ENCODE data around the gene RTN4IP1.
"Not testable (repeated sequence)": the region's sequence is repeated elsewhere in the genome, so short reads cannot be mapped to it uniquely, and the experiment has no call there.

The RTN4IP1 gene

DNA sequence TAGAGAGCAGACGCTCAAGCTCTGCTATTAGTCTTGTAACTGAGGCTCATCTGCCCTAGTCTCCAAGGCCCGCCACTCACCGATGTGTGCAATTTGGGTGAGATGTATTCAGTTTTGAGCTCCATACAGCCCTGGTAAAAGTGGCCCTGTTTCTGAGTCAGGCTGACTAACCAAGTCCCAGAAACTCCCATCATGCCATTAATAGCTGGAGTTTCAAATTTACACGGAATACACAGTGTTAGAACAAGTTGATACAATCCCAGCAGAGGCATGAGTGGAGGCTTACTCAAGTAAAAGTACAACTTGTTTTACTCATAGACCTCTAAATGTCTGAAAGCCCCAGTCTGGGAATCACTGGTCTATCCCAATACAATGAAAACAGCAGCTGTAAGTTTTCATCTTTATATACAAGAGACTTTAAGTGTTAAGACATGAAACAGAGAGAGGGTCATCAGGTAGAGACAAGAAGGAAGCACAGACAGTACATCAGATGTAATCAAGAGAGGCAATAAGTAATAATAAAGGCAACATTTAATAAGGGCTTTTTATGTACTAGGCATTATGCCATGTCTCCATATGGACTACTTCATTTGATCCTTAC lies 42.4 kb downstream of the RTN4IP1 start:
- DNase-seq (ENCODE audit: low read depth in 2 of 2, low spot score in 1 of 2) = no peak

DNA sequence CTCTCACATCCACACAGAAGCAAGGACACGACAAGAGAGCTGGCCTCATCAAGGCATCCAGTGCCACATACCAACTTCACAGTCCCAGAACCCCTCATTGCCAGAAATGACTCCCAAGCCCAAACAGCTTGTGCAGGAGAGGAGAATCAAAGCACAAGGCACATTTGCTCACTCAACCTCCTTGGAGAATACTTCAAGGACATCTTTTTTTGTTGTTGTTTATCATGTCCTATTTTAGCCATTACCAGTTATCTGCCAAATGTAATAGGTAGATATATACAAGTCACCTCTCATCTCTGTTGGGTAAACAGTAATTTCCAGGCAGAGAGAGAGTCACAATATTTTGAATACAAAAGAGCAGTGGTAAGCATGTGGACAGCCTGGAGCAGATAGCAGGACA lies 47.8 kb downstream of the RTN4IP1 start:
- no peak for DNase-seq (ENCODE audit: low read depth in 2 of 2, low spot score in 1 of 2)

DNA sequence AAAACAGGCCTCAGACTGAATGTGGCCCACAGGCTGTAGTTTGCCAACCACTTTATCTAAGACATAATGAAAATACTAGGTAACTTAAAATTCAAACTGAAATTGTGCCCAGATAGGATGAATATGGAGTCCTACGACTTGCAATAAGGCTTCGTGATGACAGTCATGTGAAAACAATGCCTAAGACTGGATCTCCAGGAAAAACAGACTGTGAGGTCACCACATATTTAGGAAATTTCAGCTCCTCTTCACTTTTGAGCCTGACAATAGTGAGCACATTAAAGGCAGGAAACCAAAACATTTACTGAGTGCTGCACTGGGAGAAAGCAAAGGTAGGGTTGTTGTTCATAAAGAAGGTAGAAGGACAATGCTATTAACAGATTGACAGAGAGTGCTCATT lies 50.0 kb downstream of the RTN4IP1 start:
- DNase-seq (ENCODE audit: low read depth in 2 of 2, low spot score in 1 of 2) = no peak

DNA sequence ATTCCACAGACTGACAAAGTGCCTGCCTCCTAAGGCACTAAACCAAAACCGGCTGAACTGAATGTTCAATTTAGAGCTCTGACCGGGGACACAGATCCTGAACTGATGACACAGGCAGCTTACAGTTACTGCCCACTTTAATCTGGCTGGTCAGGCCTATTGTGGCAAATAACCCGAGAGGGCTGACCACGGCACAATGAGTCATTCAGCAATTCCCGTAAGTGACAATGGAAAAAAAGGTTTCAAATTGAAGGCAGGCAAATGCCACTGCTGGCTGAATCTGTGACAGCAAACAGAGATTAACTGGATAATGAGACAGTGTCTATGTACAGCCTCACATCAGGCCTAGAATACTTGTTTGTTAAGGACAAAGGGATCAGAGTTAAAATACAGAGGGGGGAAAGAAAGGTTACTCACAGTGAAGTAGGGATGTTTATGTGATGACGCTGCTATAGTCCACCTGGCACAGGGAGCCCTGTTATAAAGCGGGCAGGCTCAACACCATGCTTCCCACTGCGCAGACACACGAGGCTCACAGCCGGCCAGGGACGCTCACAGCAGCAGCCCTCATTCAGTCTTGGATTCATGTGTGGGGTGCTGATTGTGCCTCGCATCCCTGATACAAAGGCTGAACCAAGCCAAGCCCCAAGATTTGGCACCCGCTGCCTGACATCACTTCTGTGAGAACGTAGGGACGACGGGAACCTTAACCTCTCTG lies 54.4 kb downstream of the RTN4IP1 start:
- DNase-seq (ENCODE audit: low read depth in 2 of 2, low spot score in 1 of 2) = no peak

DNA sequence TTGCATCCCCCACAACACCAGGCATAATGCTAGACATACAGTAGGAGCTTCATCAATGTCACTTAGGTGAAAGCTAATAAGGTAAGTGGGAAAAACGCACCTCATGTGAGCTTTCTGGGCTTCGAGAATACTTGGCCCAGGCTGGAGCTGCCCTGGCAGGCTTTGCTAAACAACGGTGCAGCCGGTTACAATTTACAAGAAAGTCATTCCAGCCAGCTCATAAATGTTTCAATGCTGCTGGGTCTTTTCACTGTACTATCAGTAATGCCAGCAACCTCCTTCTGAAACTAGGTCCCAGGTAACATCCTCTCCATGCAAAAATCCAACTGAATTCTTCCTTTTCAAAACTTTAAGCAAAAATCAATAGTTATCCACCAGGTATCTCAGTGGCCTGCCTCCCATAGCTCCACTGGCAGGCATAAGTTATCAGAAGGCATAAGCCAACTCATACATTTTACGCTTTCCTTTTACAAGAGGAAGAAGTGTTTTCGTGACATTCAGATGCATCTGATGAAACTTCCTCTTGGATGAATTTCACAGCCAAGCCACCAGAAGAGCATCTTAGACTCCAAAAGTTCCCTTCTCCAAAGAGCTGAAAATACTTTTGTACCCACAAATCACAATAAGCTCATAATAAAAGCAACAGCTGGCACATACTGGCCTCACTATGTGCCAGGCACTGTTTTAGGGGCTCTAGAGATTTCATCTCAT lies 56.3 kb downstream of the RTN4IP1 start:
- DNase-seq (ENCODE audit: low read depth in 2 of 2, low spot score in 1 of 2) = no peak

DNA sequence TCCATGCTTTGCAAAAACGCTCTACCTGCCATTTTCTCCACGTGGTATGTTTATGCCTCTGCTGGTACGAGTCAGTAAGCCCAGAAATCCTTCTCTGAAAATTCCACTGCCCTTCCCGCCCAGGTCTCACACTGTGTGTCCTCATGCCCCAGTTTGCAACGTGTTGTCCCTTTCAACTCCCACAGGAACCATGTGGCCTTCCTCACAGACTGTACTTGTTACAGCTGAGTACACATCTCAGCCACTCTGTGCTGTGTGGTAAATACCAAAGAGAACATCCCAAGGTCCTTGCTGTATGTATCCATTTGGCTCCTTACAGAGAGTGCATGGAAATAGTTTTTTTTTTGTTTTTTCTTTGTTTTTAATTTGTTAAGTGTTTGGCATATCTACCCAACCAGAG lies 56.9 kb downstream of the RTN4IP1 start:
- no peak for DNase-seq (ENCODE audit: low read depth in 2 of 2, low spot score in 1 of 2)

DNA sequence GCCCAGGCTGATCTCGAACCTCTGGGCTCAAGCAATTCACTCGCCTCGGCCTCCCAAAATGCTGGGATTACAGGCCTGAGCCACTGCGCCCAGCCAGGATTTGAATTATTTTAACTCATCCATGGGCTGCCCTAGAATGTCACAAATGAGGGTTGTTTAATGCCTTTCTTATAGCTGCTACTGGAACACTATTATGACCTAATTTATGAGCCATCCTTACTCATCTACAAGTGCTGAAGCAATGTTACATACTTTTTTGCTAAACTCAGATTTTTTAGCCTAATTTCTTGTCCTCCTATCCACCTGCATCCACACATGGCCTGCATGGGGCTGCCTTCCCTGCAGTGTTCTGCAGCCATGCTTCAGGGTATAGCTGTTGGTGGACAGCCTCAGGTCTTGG lies 59.9 kb downstream of the RTN4IP1 start:
- no peak for DNase-seq (ENCODE audit: low read depth in 2 of 2, low spot score in 1 of 2)

DNA sequence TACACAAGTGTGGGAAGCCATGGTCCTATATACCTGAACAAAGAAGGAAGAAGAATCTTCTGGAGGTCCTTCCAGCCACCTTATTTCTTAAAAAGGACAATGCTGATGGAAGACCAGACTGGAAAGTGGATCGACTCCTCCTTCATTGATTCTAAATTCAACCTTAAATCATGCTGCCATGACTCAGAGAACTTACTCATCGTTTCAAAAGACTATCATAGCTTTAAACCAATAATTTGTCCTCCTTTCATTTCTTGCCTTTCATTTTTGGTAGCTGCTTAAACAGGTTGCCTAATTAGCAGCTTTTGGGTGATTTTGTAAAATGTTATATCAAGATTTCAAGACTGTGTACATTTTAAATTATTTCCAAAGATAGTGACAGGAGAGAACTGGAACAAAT lies 60.8 kb downstream of the RTN4IP1 start:
- DNase-seq (ENCODE audit: low read depth in 2 of 2, low spot score in 1 of 2) = no peak

DNA sequence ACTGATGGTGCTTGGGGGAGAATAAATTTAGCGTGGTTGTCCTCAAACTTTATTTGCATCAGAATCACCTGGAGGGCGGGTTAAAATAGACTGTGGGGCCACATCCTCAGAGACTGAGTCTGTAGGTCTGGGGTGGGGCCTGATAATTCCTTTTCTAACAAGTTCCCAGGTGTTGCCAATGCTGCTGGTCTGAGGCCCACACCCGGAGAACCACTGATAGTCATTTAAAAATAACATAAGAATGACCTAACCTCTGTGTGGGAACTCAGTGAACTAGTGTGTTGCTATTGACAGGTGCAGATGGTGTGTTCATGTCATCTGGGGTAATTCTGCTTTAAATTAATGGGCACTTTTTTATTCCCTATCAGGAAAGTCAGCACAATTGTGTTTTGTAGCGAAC lies 64.8 kb downstream of the RTN4IP1 start:
- DNase-seq (ENCODE audit: low read depth in 2 of 2, low spot score in 1 of 2) = no peak

DNA sequence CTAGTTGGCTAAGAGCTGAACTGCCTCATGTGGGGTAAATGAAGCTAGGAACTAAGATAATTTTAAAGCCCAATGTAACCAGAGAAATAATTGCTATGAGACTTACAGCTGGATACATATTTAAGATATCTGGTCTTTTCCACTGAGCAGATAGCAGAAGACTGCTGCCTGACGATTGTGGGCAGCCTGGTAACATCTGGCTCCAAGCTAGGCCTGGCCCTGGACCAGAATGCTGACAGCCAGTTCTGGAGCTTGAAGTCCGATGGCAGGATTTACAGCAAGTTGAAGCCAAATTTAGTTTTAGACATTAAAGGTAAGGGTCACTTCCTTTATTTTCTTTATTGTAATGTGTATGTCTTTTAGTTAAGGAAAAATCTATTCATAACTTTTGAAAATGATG lies 65.7 kb downstream of the RTN4IP1 start:
- no peak for DNase-seq (ENCODE audit: low read depth in 2 of 2, low spot score in 1 of 2)

DNA sequence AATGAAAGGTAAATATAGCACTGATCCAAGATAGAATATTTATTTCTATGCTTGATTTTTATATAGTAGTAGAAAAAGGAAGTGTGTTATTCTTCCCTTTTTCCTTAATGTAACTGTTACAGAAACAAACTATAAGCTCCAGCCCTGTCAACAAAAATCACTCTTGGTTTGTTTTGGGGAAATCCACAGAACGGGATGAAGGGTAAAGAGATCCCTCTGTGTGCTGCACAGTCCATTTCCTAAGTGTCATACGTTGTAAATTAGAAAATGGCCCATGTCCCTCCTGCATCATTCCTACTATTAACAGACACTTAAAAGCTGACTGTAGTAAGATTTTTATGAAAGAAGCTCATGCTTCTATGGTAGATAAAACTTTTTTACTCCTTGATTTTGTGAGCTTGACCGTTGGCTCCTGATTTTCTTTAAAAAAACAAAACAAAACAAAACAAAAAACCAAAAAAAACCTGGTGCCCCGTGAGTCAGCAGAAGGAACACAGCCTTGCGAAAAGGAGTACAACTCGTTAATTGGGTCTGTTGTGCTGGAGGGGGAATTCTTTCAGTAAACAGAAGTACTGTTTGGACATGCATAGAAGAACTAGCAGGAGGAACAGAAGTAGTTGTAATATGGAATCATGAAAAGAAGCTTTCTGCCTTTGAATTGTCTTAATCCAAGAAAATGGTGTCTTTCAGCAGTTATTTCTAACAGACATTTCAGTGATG lies 67.5 kb downstream of the RTN4IP1 start:
- no peak for DNase-seq (ENCODE audit: low read depth in 2 of 2, low spot score in 1 of 2)

DNA sequence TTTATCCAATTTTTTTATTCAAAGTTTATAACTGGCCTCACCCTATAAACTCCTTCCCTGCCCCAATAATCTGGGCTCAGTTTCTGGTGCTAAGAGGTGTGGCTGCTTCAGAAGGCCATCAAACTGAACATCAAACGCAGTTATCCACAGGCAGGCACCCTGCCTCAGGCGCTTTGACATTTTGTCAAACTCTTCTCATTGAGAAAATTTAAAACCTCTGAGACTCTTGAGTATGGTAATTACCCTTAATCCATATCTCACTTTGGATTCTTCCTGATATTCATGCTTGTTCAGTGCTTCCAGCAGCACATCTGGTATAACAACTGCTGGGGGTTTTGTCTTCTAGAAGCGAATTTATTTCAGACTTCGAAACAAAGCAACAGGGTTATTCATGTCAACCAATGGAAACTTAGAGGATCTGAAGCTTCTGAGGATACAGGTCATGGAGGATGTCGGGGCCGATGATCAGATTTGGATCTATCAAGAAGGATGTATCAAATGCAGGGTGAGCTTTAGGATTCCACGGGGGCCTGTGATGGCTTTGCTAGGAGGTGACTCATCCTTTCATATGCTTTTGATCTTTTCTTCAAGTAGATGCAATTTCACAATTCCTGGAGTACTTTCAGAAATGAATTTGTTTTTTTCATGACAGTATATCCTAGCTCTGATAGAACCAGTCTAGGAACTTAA lies 68.2 kb downstream of the RTN4IP1 start:
- no peak for DNase-seq (ENCODE audit: low read depth in 2 of 2, low spot score in 1 of 2)

DNA sequence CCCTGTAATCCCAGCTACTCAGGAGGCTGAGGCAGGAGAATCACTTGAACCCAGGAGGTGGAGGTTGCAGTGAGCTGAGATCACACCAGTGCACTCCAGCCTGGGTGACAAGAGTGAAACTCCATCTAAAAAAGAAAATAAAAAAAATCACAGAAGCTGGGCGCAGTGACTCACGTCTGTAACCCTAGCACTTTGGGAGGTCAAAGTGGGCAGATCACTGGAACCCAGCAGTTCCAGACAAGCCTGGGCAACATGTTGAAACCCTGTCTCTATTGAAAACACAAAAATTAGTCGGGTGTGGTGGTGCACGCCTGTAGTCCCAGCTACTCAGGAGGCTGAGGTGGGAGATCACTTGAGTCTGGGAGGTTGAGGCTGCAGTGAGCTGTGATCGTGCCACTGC lies 69.6 kb downstream of the RTN4IP1 start:
- DNase-seq (ENCODE audit: low read depth in 2 of 2, low spot score in 1 of 2) = not testable (repeated sequence)

DNA sequence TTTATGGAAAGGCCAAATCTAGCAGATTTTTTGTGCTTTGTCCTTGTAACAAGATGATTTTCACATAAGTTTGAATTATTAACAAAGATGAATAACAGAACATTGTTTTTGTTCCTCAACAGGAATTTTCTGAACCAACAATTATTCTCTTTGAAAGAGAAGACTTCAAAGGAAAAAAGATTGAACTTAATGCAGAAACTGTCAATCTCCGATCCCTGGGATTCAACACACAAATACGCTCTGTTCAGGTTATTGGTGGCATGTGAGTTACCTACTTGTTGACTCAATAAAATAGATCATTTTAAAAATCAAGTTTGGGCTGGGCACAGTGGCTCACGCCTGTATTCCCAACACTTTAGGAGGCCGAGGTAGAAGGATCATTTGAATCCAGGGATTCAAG lies 70.9 kb downstream of the RTN4IP1 start:
- DNase-seq (ENCODE audit: low read depth in 2 of 2, low spot score in 1 of 2) = no peak

DNA sequence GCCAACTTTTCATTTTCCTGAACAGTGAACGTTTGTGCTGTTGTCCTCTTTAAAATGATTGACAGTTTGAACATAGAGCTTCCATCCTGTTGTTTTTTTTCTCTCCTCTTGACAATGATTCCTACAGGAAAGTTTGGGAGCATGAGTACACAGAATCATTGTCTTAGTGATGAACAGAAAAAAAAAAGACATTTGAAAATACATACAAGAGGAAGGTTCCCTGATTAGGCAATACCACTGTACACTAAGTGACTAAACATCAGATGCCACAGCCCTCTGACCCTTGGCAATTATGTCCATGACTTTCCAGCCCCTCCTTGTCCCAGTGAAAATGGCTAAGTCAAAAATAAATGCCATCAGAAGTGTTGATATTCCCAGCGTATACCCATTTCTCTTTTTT lies 71.5 kb downstream of the RTN4IP1 start:
- DNase-seq (ENCODE audit: low read depth in 2 of 2, low spot score in 1 of 2) = no peak

DNA sequence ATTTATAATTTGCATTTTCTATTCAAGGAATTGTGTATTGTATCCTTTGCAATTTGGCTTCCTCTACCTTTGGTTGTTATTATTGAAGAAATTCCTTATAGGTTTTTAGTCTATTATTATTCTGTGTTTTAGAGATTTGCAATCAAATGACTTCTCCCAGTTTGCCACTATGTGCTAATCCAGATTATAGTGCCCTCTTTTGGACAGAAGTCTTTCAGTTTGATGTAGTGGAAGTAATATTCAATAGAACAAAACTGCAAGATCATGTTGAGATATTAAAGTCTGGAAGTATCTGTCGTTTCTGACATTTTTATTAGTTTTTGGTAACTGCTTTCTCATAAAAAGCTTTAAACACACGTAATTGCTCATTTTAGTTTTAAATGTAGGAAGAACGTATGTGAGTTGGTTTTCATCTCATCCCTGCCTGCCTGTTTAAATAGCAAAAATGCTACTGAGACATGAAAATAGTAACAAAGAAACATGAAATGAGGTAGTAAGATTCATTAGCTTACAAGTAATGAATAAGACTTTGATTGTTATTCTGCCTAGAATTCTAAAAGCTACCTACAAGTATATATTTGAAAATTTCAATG lies 72.8 kb downstream of the RTN4IP1 start:
- no peak for DNase-seq (ENCODE audit: low read depth in 2 of 2, low spot score in 1 of 2)

DNA sequence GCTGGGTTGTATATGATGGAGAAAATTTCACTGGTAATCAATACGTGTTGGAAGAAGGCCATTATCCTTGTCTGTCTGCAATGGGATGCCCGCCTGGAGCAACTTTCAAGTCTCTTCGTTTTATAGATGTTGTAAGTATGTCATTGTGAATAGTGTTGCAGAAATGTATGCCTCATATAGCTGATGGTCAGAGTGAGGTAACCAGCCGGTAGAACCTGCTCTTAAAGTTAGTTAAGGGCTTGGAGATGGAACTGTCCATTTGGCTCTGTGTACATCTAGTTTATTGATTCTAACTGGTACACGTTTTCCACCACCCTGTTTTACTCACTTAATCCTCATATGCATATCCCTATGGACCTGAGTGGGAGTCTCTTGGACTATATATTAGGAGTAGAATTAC lies 73.5 kb downstream of the RTN4IP1 start:
- DNase-seq (ENCODE audit: low read depth in 2 of 2, low spot score in 1 of 2) = no peak

DNA sequence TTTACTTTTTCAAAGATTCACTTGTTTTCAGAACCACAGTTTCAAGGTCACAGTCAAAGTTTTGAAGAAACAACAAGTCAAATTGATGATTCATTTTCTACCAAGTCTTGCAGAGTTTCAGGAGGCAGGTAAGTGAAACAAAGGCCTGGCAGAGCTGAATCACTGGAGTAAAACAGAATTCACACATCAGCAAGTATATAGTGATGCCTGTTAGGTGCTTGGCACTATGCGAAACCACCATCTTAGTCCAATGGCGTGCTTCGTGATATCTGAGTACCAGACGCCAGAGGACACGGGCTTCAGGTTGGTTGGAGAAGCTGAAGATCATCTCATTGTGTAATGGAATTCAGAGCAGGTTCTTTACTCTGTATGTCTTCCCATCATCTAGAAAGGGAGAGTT lies 75.9 kb downstream of the RTN4IP1 start:
- DNase-seq (ENCODE audit: low read depth in 2 of 2, low spot score in 1 of 2) = no peak

DNA sequence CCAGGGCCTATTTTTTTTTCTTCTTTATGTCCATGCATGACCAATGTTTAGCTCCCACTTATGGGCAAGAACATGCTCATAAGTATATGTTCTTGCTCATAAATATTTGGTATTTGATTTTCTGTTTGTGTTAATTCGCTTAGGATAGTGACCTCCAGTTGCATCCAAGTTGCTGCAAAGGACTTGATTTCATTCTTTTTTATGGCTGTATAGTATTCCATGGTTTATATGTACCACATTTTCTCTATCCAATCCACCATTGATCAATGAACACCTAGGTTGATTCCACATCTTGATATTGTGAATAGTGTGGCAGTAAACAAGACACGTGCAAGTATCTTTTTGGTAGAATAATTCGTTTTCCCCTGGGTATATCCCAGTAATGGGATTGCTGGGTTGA lies 78.1 kb downstream of the RTN4IP1 start:
- DNase-seq (ENCODE audit: low read depth in 2 of 2, low spot score in 1 of 2) = no peak

DNA sequence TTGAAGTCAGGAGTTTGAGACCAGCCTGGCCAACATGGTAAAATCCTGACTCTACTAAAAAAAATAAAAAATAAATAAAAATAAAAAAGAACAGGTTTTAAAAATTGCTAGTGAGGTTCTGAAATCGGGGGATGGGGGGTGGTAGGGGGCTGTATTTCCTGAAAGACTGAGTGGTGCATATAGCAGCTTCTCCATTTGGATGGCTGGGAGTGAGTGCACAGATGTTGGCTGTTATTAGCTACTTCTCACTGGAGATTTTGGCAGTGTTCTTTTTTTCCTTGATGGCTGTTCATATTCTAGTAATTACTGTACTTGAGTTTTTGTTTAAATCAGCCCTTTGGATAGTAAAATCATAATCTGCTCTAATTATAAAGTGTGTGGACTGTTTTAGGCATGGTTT lies 79.8 kb downstream of the RTN4IP1 start:
- no peak for DNase-seq (ENCODE audit: low read depth in 2 of 2, low spot score in 1 of 2)

DNA sequence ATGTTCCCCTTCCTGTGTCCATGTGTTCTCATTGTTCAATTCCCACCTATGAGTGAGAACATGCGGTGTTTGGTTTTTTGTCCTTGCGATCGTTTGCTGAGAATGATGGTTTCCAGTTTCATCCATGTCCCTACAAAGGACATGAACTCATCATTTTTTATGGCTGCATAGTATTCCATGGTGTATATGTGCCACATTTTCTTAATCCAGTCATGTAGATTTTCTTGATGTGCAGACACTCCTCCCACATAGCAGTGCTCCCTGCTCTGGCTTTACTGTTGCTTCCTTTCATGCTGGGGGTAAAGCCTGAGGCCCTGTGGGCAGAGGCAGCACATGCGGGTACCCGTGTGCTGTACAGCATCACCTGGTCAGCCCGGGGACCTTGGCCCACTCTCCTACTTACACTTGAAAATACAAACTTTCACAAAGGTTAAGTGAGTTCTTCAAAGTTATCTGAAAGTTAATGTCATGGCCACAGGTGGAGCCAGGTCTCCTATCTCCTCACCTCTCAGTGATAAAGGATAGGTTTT lies 80.3 kb downstream of the RTN4IP1 start:
- not testable (repeated sequence) for DNase-seq (ENCODE audit: low read depth in 2 of 2, low spot score in 1 of 2)

All from stimulated activated CD8-positive, alpha-beta memory T cell treated with anti-CD3 and anti-CD28 coated beads, Interleukin-4, amount 100 ng/mL, for 4 hours (primary cell).